Activated naive CD8-positive, alpha-beta T cell treated with anti-CD3 and anti-CD28 coated beads, Interleukin-2, amount 50 U/mL, for 24 hours (primary cell): Measurements from ENCODE around the gene ST6GAL2.
A peak's percentile ranks its signal among the peaks of the same experiment; 100 is the strongest.

Experiments used
- ATAC-seq: fragments of 150-1000 bp; cut with Tn5 transposase; one replicate; pipeline ENCODE4 v1.10.0; 2021
- DNase-seq: peaks from one replicate; pipeline ENCODE4 v3.0.0; 2021
- H3K27ac Mint-ChIP-seq: one replicate; pipeline ENCODE4 v1.8.0; 2021; ENCODE audit warnings: mild to moderate bottlenecking, mixed read lengths
- H3K27me3 Mint-ChIP-seq: one replicate; pipeline ENCODE4 v1.8.0; 2021; ENCODE audit warnings: mixed read lengths
- H3K36me3 Mint-ChIP-seq: one replicate; pipeline ENCODE4 v1.8.0; 2021; ENCODE audit warnings: low read depth, mixed read lengths
- H3K4me1 Mint-ChIP-seq: one replicate; pipeline ENCODE4 v1.8.0; 2021; ENCODE audit warnings: mixed read lengths
- H3K4me3 Mint-ChIP-seq: one replicate; pipeline ENCODE4 v1.8.0; 2021; ENCODE audit warnings: mild to moderate bottlenecking, moderate library complexity, mixed read lengths
- H3K9me3 Mint-ChIP-seq: one replicate; pipeline ENCODE4 v1.8.0; 2021; ENCODE audit warnings: mixed read lengths

ST6GAL2 gene

GRCh38 chr2:106885971-106886915 is at the start of gene ST6GAL2:
Gene ST6GAL2, minus strand, starts transcription at chr2:106886167. Its CDS starts 42,190 bp downstream, at chr2:106843977.
- no peaks in the 10 kb centered on the region for H3K36me3 Mint-ChIP-seq
- H3K27ac Mint-ChIP-seq = no peak within 1 kb of the TSS
- peaks cover 38% of the 10 kb centered on the region for H3K27me3 Mint-ChIP-seq
- peaks cover 6% of the 10 kb centered on the region for H3K4me1 Mint-ChIP-seq
- H3K4me3 Mint-ChIP-seq = peak within 1 kb of the TSS; percentile 12
- DNase-seq (no peak), ATAC-seq (no peak)
- no peaks in the 10 kb centered on the region for H3K9me3 Mint-ChIP-seq

GRCh38 chr2:106932644-106933043 is 46.7 kb upstream of the ST6GAL2 start:
- H3K9me3 Mint-ChIP-seq = peaks cover 5% of the 10 kb centered on the region

GRCh38 chr2:106931717-106932335 is 45.9 kb upstream of the ST6GAL2 start:
- no peak for ATAC-seq
- no peak for DNase-seq
- peaks cover 5% of the 10 kb centered on the region for H3K9me3 Mint-ChIP-seq
- H3K4me3 Mint-ChIP-seq = no peak overlapping the region
- H3K27ac Mint-ChIP-seq = no peak overlapping the region
- H3K4me1 Mint-ChIP-seq = no peaks in the 10 kb centered on the region
- H3K27me3 Mint-ChIP-seq = no peaks in the 10 kb centered on the region
- H3K36me3 Mint-ChIP-seq = no peaks in the 10 kb centered on the region

More at GRCh38 chr2:106932644-106933043, 46.7 kb upstream of the ST6GAL2 start:
- H3K4me3 Mint-ChIP-seq = no peak overlapping the region
- no peaks in the 10 kb centered on the region for H3K36me3 Mint-ChIP-seq
- H3K4me1 Mint-ChIP-seq = no peaks in the 10 kb centered on the region
- DNase-seq (no peak), ATAC-seq (no peak)
- H3K27me3 Mint-ChIP-seq = no peaks in the 10 kb centered on the region
- H3K27ac Mint-ChIP-seq = no peak overlapping the region

GRCh38 chr2:106921451-106921850 is 35.5 kb upstream of the ST6GAL2 start:
- Mint-ChIP-seq H3K9me3 (peaks cover 11% of the 10 kb centered on the region), H3K4me3 (no peak overlapping the region), H3K27ac (no peak overlapping the region), H3K27me3 (no peaks in the 10 kb centered on the region), H3K36me3 (no peaks in the 10 kb centered on the region), H3K4me1 (no peaks in the 10 kb centered on the region)
- ATAC-seq (no peak), DNase-seq (no peak)

- Mint-ChIP-seq H3K27me3 (no peaks in the 10 kb centered on the region), H3K4me3 (no peak overlapping the region)
- no peak for ATAC-seq
Measured at GRCh38 chr2:106919012-106919411, 33.0 kb upstream of the ST6GAL2 start.

GRCh38 chr2:106904242-106904641 is 18.3 kb upstream of the ST6GAL2 start:
- H3K27ac Mint-ChIP-seq = no peak overlapping the region
- no peak overlapping the region for H3K4me3 Mint-ChIP-seq
- no peak for DNase-seq
- H3K4me1 Mint-ChIP-seq = no peaks in the 10 kb centered on the region
- peaks cover 1% of the 10 kb centered on the region for H3K9me3 Mint-ChIP-seq
- H3K36me3 Mint-ChIP-seq = no peaks in the 10 kb centered on the region
- no peaks in the 10 kb centered on the region for H3K27me3 Mint-ChIP-seq
- no peak for ATAC-seq

More at GRCh38 chr2:106919012-106919411, 33.0 kb upstream of the ST6GAL2 start:
- Mint-ChIP-seq H3K9me3 (peaks cover 8% of the 10 kb centered on the region), H3K4me1 (no peaks in the 10 kb centered on the region), H3K36me3 (no peaks in the 10 kb centered on the region), H3K27ac (no peak overlapping the region)
- DNase-seq = no peak

GRCh38 chr2:106899786-106900530 is 14.0 kb upstream of the ST6GAL2 start:
- no peaks in the 10 kb centered on the region for H3K4me1 Mint-ChIP-seq
- H3K9me3 Mint-ChIP-seq = no peaks in the 10 kb centered on the region
- no peaks in the 10 kb centered on the region for H3K36me3 Mint-ChIP-seq
- DNase-seq (no peak), ATAC-seq (no peak)
- H3K4me3 Mint-ChIP-seq = no peak overlapping the region
- H3K27me3 Mint-ChIP-seq = no peaks in the 10 kb centered on the region
- H3K27ac Mint-ChIP-seq = no peak overlapping the region

- no peaks in the 10 kb centered on the region for H3K9me3 Mint-ChIP-seq
- no peak overlapping the region for H3K4me3 Mint-ChIP-seq
Measured at GRCh38 chr2:106894545-106894944, 8.6 kb upstream of the ST6GAL2 start.

GRCh38 chr2:106892048-106892447 is 6.1 kb upstream of the ST6GAL2 start:
- DNase-seq (no peak), ATAC-seq (no peak)
- no peak overlapping the region for H3K4me3 Mint-ChIP-seq
- H3K4me1 Mint-ChIP-seq = no peaks in the 10 kb centered on the region
- H3K36me3 Mint-ChIP-seq = no peaks in the 10 kb centered on the region
- no peak overlapping the region for H3K27ac Mint-ChIP-seq
- no peaks in the 10 kb centered on the region for H3K9me3 Mint-ChIP-seq
- H3K27me3 Mint-ChIP-seq = peaks cover 15% of the 10 kb centered on the region

More at GRCh38 chr2:106894545-106894944, 8.6 kb upstream of the ST6GAL2 start:
- DNase-seq = no peak
- Mint-ChIP-seq H3K27me3 (peaks cover 5% of the 10 kb centered on the region), H3K4me1 (no peaks in the 10 kb centered on the region), H3K27ac (no peak overlapping the region), H3K36me3 (no peaks in the 10 kb centered on the region)
- ATAC-seq = no peak

- H3K27ac Mint-ChIP-seq = no peak overlapping the region
Measured at GRCh38 chr2:106890606-106891005, 4.6 kb upstream of the ST6GAL2 start.

GRCh38 chr2:106886916-106887758 is 1.2 kb upstream of the ST6GAL2 start:
- H3K27me3 Mint-ChIP-seq = peaks cover 35% of the 10 kb centered on the region
- no peaks in the 10 kb centered on the region for H3K9me3 Mint-ChIP-seq
- DNase-seq = no peak
- H3K4me3 Mint-ChIP-seq = no peak overlapping the region
- H3K27ac Mint-ChIP-seq = no peak overlapping the region
- peaks cover 6% of the 10 kb centered on the region for H3K4me1 Mint-ChIP-seq
- no peak for ATAC-seq
- no peaks in the 10 kb centered on the region for H3K36me3 Mint-ChIP-seq

More at GRCh38 chr2:106890606-106891005, 4.6 kb upstream of the ST6GAL2 start:
- peaks cover 19% of the 10 kb centered on the region for H3K27me3 Mint-ChIP-seq
- ATAC-seq (no peak), DNase-seq (no peak)
- H3K9me3 Mint-ChIP-seq = no peaks in the 10 kb centered on the region
- H3K4me1 Mint-ChIP-seq = peaks cover 4% of the 10 kb centered on the region
- no peaks in the 10 kb centered on the region for H3K36me3 Mint-ChIP-seq
- H3K4me3 Mint-ChIP-seq = no peak overlapping the region

GRCh38 chr2:106885329-106885728 is 638 bp downstream of the ST6GAL2 start:
- Mint-ChIP-seq H3K27ac (no peak overlapping the region), H3K9me3 (no peaks in the 10 kb centered on the region), H3K27me3 (peaks cover 35% of the 10 kb centered on the region), H3K4me1 (peaks cover 6% of the 10 kb centered on the region), H3K4me3 (peak overlapping the region; percentile 12), H3K36me3 (no peaks in the 10 kb centered on the region)
- ATAC-seq = no peak
- DNase-seq = no peak

GRCh38 chr2:106882673-106883072 is 3.3 kb downstream of the ST6GAL2 start:
- Mint-ChIP-seq H3K9me3 (no peaks in the 10 kb centered on the region), H3K27ac (no peak overlapping the region), H3K4me1 (peaks cover 6% of the 10 kb centered on the region), H3K27me3 (peaks cover 27% of the 10 kb centered on the region), H3K36me3 (no peaks in the 10 kb centered on the region), H3K4me3 (no peak overlapping the region)
- ATAC-seq (no peak), DNase-seq (no peak)

GRCh38 chr2:106878206-106878605 is 7.8 kb downstream of the ST6GAL2 start:
- Mint-ChIP-seq H3K4me3 (no peak overlapping the region), H3K4me1 (no peaks in the 10 kb centered on the region), H3K9me3 (no peaks in the 10 kb centered on the region), H3K27ac (no peak overlapping the region), H3K27me3 (peaks cover 10% of the 10 kb centered on the region), H3K36me3 (no peaks in the 10 kb centered on the region)
- ATAC-seq (no peak), DNase-seq (no peak)
